ENCODE results near the gene CIDEB. TPM values are rescaled to one million over a fixed set of nuclear protein-coding genes. Genes with fewer than 3 reads are reported as not detected.

CIDEB gene
- total and polyA plus RNA-seq, 2 of the 4 experiments (the other 2 are of a cell fraction), result under 0.01 to 0.19 TPM

DNA sequence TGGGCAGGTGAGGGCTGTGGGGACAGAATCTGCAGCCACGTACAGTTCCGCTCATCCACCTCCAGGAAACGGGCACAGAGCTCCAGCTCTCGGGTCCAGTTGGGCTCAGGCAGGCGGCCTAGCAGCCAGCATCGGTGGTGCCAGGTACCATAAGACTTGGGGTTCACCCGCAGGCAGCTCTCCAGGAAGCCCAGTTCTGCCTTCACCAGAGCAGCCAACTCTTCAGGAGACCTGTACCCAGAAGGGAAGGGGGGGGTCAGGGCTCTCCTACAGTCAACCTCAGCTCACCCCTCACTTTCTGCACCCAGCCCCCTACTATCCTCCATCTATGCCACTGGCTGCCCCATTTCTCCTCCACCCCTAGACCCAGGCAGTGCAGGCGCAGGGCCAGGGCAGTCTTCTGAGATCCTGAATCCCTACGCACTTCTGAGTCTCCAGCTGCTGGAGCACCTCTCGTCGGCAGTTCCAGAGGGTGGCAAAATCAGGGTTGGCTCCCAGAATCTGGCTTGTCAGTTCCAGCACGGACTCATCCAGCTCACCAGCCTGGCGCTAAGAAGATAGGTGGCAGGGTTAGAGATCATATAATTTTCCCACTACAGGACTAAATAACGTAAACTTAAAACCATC, 37.8 kb downstream of the CIDEB start:
- intact Hi-C loops (cut with micrococcal nuclease), result loop anchor here (2.0 kb wide), 2 partner anchors 13 to 27 kb away; partner anchors contain the start of gene TINF2
- H2AFZ ChIP-seq (replicated peaks; ENCODE audit: low read length, poor library complexity), result no peak overlapping the region
- in situ Hi-C loops (cut with MboI; ENCODE audit: low sequenced_read_pairs), result no loop called here
- no peak overlapping the region for H3K23ac ChIP-seq (ENCODE audit: low read depth, low read length)
- TF ChIP-seq, protein P1, sequence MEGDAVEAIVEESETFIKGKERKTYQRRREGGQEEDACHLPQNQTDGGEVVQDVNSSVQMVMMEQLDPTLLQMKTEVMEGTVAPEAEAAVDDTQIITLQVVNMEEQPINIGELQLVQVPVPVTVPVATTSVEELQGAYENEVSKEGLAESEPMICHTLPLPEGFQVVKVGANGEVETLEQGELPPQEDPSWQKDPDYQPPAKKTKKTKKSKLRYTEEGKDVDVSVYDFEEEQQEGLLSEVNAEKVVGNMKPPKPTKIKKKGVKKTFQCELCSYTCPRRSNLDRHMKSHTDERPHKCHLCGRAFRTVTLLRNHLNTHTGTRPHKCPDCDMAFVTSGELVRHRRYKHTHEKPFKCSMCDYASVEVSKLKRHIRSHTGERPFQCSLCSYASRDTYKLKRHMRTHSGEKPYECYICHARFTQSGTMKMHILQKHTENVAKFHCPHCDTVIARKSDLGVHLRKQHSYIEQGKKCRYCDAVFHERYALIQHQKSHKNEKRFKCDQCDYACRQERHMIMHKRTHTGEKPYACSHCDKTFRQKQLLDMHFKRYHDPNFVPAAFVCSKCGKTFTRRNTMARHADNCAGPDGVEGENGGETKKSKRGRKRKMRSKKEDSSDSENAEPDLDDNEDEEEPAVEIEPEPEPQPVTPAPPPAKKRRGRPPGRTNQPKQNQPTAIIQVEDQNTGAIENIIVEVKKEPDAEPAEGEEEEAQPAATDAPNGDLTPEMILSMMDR (conservative IDR thresholded peaks at IDR 0.05; ENCODE audit: low read depth, low read length), result no peak
- TF ChIP-seq MXI1 (IDR thresholded peaks at IDR 0.05; ENCODE audit: borderline replicate concordance, low read depth, low read length) (no peak), SMC3 (IDR thresholded peaks at IDR 0.05; ENCODE audit: low read depth, low read length) (no peak), FOS (IDR thresholded peaks at IDR 0.05; ENCODE audit: low read depth, low read length) (no peak), NFE2L2 (IDR thresholded peaks at IDR 0.05; ENCODE audit: low read depth, low read length) (no peak), BHLHE40 (IDR thresholded peaks at IDR 0.05; ENCODE audit: low read depth, low read length) (no peak), RFX5 (IDR thresholded peaks at IDR 0.05; ENCODE audit: low read depth, low read length) (no peak), POLR2A (IDR thresholded peaks at IDR 0.05; ENCODE audit: low read depth, low read length) (no peak), CHD1 (IDR thresholded peaks at IDR 0.05; ENCODE audit: low read depth, low read length) (no peak), MAZ (IDR thresholded peaks at IDR 0.05; ENCODE audit: borderline replicate concordance, low read depth, low read length) (no peak), CEBPB (IDR thresholded peaks at IDR 0.05; ENCODE audit: low read depth, low read length) (no peak), MAFK (IDR thresholded peaks at IDR 0.05; ENCODE audit: low read depth, low read length) (no peak), RAD21 (IDR thresholded peaks at IDR 0.05; ENCODE audit: low read length) (no peak)
- TF ChIP-seq, protein P2, sequence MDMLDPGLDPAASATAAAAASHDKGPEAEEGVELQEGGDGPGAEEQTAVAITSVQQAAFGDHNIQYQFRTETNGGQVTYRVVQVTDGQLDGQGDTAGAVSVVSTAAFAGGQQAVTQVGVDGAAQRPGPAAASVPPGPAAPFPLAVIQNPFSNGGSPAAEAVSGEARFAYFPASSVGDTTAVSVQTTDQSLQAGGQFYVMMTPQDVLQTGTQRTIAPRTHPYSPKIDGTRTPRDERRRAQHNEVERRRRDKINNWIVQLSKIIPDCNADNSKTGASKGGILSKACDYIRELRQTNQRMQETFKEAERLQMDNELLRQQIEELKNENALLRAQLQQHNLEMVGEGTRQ (IDR thresholded peaks at IDR 0.05; ENCODE audit: low read depth, low read length), result no peak
- no peak overlapping the region for H2AK9ac ChIP-seq (replicated peaks; ENCODE audit: low read depth, low read length, poor library complexity)
- no peak overlapping the region for H2BK20ac ChIP-seq (ENCODE audit: low read depth, low read length)
- no peak overlapping the region for H4K91ac ChIP-seq (ENCODE audit: insufficient read depth, low read depth, low read length)
- no peak overlapping the region for H2BK15ac ChIP-seq (ENCODE audit: low read depth, low read length)
- H3K4me3 ChIP-seq (ENCODE audit: insufficient read depth, low read depth, low read length), result no peak overlapping the region
- no peak overlapping the region for H2BK120ac ChIP-seq (ENCODE audit: low read depth, low read length)
- H3K4me2 ChIP-seq (ENCODE audit: low read depth, low read length), result no peak overlapping the region
- H4K5ac ChIP-seq (ENCODE audit: low read depth, low read length), result no peak overlapping the region
- 100% methylated on average over 5 of the region's 14 CpGs; no CpG with 5 or more reads in 1 of the 2 experiments for WGBS, 2 experiments (ENCODE audit: extremely low coverage in 2 of 2, insufficient read length in 1 of 2)
- no peak overlapping the region for H4K8ac ChIP-seq (ENCODE audit: low read depth in 2 of 2, low read length in 2 of 2)
- no peak overlapping the region for H3K4ac ChIP-seq (ENCODE audit: low read depth, low read length)
- H3K9me1 ChIP-seq (ENCODE audit: insufficient read depth, low read length), result peaks cover 5% of the 10 kb centered on the region; the same call in 1 of the 2 replicates
- BruUV-seq (replicated peaks), result no TSS peak
- H3K18ac ChIP-seq (ENCODE audit: low read depth, low read length), result no peak overlapping the region
- no peak overlapping the region for H2AK5ac ChIP-seq (ENCODE audit: low read depth, low read length)
- ChIA-PET CTCF (interaction anchor here (0.8 to 2.0 kb wide), 3 partner anchors 8 to 28 kb away, joined by 3 to 11 read pairs (median 4); partner anchors contain the start of gene TINF2), POLR2A (ENCODE audit: unreplicated experiment) (no interaction called here)
- H4K20me1 ChIP-seq (ENCODE audit: insufficient read depth, low read length), result no peaks in the 10 kb centered on the region
- ATAC-seq (ENCODE audit: low read depth) (no peak), DNase-seq (no peak)
- no peaks in the 10 kb centered on the region for H3K9me3 ChIP-seq (ENCODE audit: control insufficient read depth, insufficient read depth, low read length)
- no peak overlapping the region for H3K56ac ChIP-seq (ENCODE audit: extremely low read depth, insufficient read depth, low read length)
- peaks cover 29% of the 10 kb centered on the region for H3K36me3 ChIP-seq (ENCODE audit: control insufficient read depth, insufficient read depth, low read length)
- H2BK5ac ChIP-seq (ENCODE audit: low read depth, low read length, poor library complexity, severe bottlenecking), result no peak overlapping the region
- peaks cover 5% of the 10 kb centered on the region; the same call in 1 of the 2 replicates for H3K4me1 ChIP-seq (ENCODE audit: control insufficient read depth, insufficient read depth, low read length)
- H3K27ac ChIP-seq (ENCODE audit: insufficient read depth, low read length), result no peak overlapping the region
- H3K9ac ChIP-seq (ENCODE audit: low read depth, low read length), result no peak overlapping the region
- H3K27me3 ChIP-seq (ENCODE audit: control insufficient read depth, insufficient read depth, low read length), result no peaks in the 10 kb centered on the region
- dilution Hi-C loops (cut with HindIII; ENCODE audit: low sequenced_read_pairs, unreplicated experiment), result no loop called here
- H3K14ac ChIP-seq (replicated peaks; ENCODE audit: low read depth, low read length), result no peak overlapping the region
- peaks cover 9 to 27% of the 10 kb centered on the region in 2 experiments for H3K79me1 ChIP-seq (ENCODE audit: low read depth in 1 of 2, low read length in 2 of 2)
